Mammary microvascular endothelial cell (primary cell): Measurements from ENCODE around the gene CRIP3. TPM values are rescaled to one million over a fixed set of nuclear protein-coding genes. Genes with fewer than 3 reads are reported as not detected.

Experiments
- total RNA-seq: library from RNA; depleted of rRNA; stranded (reverse); fragments of >200 nt; gene quantifications from 2 replicates; pipeline ENCODE4 v1.2.3, GENCODE V29; 2015

CRIP3 gene
- total RNA-seq = not detected in 2 replicates

DNA sequence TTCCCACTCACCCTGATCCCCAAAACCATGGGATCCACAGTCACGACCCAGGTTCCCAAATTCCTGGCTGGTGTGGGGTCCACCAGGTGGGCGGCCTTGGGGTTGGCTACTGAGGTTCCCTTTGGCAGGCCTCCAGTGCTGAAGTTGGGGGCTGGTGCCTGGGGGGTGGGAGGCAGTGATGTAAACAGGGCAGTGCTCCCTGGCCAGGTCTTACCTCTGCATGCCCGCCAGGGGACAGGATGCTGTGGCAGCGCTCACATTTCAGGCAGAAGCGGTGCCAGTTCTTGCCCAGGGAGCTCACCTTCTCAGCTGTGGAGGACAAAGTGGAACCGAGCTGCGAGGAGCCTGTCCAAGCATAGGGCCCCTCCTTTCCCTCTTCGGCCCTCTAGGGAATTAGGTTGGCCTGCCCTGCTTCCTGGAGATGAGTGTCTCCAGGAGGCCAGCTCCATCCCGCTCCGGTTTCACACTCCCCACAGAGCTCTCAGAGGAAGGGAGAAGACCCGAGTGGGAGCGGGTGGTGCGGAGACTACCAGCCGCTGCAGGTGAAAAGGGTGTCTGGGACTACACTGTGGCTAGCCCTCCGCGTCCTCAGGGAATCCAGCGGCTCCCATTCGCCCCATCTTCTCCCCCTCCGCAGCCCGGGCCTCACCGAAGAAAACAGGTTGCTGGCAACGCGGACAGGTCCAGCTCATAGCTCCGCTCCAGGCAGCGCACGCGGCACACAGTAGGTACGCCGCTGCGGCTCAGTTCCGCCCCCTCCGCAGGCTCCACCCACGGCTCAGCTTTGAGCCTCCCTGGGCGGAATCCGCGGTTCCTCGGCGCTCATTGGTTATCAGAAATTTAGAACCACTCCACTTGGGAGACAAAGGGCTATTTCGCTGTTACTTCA is at the start of gene CRIP3:
TSS of gene CRIP3 (minus strand) at position 726 of the 889 bp plus-strand sequence. CDS start at position 692, 34 bp downstream.

DNA sequence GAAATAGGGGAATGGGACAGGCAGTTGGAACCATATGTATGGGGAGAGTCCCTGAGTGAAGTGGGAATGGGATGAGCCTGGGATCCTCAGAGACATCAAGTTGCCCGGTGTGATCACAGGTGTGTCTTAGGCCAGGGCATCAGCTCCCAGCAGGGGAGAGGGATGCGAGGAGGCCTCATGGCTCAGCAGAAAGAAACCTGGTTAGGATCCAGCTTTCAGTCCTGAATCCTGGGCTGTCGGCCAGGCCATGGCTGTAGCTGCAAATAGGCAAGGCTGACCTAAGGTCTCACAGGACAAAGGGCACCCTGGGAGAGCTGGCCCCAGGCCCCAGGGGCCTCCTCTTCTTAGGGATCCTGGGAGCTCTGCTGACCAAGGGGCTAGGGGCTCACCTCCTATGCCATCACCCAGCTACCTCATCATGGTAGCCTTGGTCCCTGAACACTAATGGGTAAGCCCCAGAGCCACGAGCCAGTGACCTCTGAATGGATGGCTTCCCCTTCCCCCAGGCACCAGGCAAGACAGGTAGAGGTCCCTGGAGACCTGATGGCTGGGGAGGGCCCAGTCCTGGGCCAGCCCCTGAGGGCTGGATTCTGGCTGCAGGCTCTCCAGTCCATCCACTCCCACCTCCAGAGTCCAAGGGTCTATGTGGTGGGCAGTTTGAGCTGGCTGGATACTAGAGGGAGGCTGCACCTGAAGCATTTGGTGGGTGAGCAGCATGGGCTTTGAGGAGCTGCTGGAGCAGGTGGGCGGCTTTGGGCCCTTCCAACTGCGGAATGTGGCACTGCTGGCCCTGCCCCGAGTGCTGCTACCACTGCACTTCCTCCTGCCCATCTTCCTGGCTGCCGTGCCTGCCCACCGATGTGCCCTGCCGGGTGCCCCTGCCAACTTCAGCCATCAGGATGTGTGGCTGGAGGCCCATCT is 10.7 kb downstream of the CRIP3 start, which contains the start of gene SLC22A7:
TSS of gene SLC22A7 (plus strand) at position 617 of the 921 bp plus-strand sequence. CDS start at position 716, 99 bp downstream.

Other genes starting within 250 kb of the CRIP3 start
- 21.7 and 30.6 TPM in 2 replicates for gene MRPL2, start 249.4 kb downstream of the CRIP3 start, total RNA-seq
- 7.0 and 8.6 TPM in 2 replicates for gene KLC4, start 249.2 kb downstream of the CRIP3 start, total RNA-seq
- 25.8 and 27.7 TPM in 2 replicates for gene PTK7, start 232.5 kb downstream of the CRIP3 start, total RNA-seq
- gene SRF, start 137.6 kb downstream of the CRIP3 start, total RNA-seq = 25.3 and 26.9 TPM in 2 replicates
- 15.3 and 16.2 TPM in 2 replicates for gene CUL9, start 126.6 kb downstream of the CRIP3 start, total RNA-seq
- gene DNPH1, start 79.3 kb downstream of the CRIP3 start, total RNA-seq = 96.9 and 164 TPM in 2 replicates
- gene TTBK1, start 65.3 kb downstream of the CRIP3 start, total RNA-seq = not detected in 2 replicates
- gene SLC22A7, start 10.6 kb downstream of the CRIP3 start, total RNA-seq = not detected in 2 replicates
- 7.0 and 8.2 TPM in 2 replicates for gene ZNF318, start 60.8 kb upstream of the CRIP3 start, total RNA-seq
- gene ABCC10, start 118.7 kb upstream of the CRIP3 start, total RNA-seq = 17.1 and 19.1 TPM in 2 replicates
- not detected in 2 replicates for gene DLK2, start 146.7 kb upstream of the CRIP3 start, total RNA-seq
- gene TJAP1, start 168.7 kb upstream of the CRIP3 start, total RNA-seq = 17.1 and 23.9 TPM in 2 replicates
- gene LRRC73, start 201.5 kb upstream of the CRIP3 start, total RNA-seq = not detected in 2 replicates
- 102 and 134 TPM in 2 replicates for gene YIPF3, start 208.1 kb upstream of the CRIP3 start, total RNA-seq
- 31.4 and 41.6 TPM in 2 replicates for gene POLR1C, start 208.3 kb upstream of the CRIP3 start, total RNA-seq